ENCODE results near the gene AK1. TPM values are rescaled to one million over a fixed set of nuclear protein-coding genes. Genes with fewer than 3 reads are reported as not detected.
A peak's percentile ranks its signal among the peaks of the same experiment; 100 is the strongest.

AK1 gene
- total RNA-seq, 1 experiment from 2014 or later: 31.6 TPM

DNA sequence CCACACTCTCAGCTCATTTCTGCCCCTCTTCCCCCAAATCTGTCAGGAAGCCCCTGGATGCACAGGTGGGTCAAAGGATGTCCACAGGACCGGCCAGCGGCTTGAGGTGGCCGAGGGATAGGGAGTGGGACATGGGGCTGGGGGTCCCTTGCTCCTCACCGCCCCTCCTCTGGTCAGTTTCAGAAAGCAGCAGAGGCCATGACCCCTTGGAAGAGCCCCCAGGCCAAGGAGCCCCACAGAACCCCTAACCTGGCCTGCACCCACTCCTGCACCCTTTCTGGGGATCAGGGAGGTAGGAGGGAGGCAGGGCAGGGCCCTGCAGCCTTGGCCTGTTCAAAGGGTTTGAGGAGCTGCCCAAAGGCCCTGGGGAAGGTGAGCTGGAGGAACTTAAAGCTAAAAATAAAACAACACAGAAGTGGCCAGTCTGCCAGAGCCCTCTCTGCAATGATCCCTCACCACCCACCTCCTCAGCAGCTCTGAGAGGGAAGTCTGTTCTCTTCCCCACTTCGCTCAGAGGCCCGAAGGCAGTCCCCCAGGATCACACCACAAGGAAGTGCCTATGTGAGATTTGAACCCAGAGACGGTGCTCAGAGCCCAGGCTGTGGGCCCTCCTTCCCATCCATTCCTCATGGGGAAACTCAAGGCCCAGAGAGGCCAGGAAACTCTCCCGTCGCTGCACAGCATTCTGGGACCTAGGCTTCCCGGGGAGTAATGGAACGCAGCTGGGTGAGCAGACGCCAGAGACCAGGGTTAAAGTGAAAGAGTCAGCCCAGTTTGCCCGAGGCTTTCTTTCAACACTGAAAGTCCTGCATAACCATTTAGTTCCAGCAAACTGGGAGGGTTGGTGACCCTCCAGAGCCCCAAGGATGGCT lies 23.9 kb downstream of the AK1 start:
- Histone ChIP-seq H3K27me3 (ENCODE audit: insufficient read depth, low read length) (no peaks in the 10 kb centered on the region), H3K4ac (ENCODE audit: low read depth, low read length) (no peak overlapping the region), H4K8ac (replicated peaks; ENCODE audit: insufficient read length, low read depth, low read length) (no peak overlapping the region), H2AK5ac (ENCODE audit: insufficient read length, low read length) (no peak overlapping the region), H3K23me2 (ENCODE audit: insufficient read length, low read depth, low read length, poor library complexity, severe bottlenecking) (peaks cover 3% of the 10 kb centered on the region), H2BK12ac (ENCODE audit: insufficient read length, low read depth, low read length) (no peak overlapping the region), H3K9ac (ENCODE audit: extremely low read depth, insufficient read length, low read length) (no peak overlapping the region), H2BK15ac (ENCODE audit: low read depth, low read length) (no peak overlapping the region), H3K18ac (ENCODE audit: insufficient read length, low read depth, low read length) (no peak overlapping the region), H3K56ac (ENCODE audit: insufficient read length, low read depth, low read length) (no peak overlapping the region), H3K14ac (ENCODE audit: insufficient read depth, low read length) (no peak overlapping the region), H4K20me1 (ENCODE audit: control insufficient read depth, insufficient read depth, insufficient read length) (no peaks in the 10 kb centered on the region), H3K4me2 (ENCODE audit: insufficient read depth, insufficient read length, low read length) (no peak overlapping the region), H2AFZ (ENCODE audit: low read length) (no peak overlapping the region), H3K9me3 (ENCODE audit: control insufficient read depth, low read depth, low read length) (no peaks in the 10 kb centered on the region), H3T11ph (ENCODE audit: low read length) (no peak overlapping the region), H2BK120ac (ENCODE audit: low read depth, low read length, poor library complexity, severe bottlenecking) (no peak overlapping the region), H4K5ac (ENCODE audit: insufficient read length, low read depth, low read length) (no peak overlapping the region), H3K27ac (ENCODE audit: insufficient read length, low read depth, low read length) (no peak overlapping the region), H2BK5ac (ENCODE audit: insufficient read length, low read length) (no peak overlapping the region), H3K79me2 (ENCODE audit: insufficient read depth, low read length) (no peaks in the 10 kb centered on the region), H3K79me1 (ENCODE audit: insufficient read depth, low read depth, low read length, poor library complexity, severe bottlenecking) (no peaks in the 10 kb centered on the region), H4K91ac (ENCODE audit: insufficient read length, low read depth, low read length) (no peak overlapping the region), H2BK20ac (ENCODE audit: low read depth, low read length, poor library complexity, severe bottlenecking) (no peak overlapping the region), H3K4me1 (ENCODE audit: insufficient read depth, low read length) (no peaks in the 10 kb centered on the region), H3K23ac (ENCODE audit: insufficient read length, low read depth, low read length) (no peak overlapping the region)
- peaks cover 0 to 8% (median 4%) of the 10 kb centered on the region in 3 experiments; a peak in 3 of 7 replicates for H3K36me3 Mint-ChIP-seq (ENCODE audit: insufficient read depth in 1 of 3, low read depth in 3 of 3)
- H3K9me3 Mint-ChIP-seq: peaks cover 5 to 10% of the 10 kb centered on the region in 2 experiments; a peak in 3 of 5 replicates
- H3K4me3 Mint-ChIP-seq: peak overlapping the region in 1 of 2 experiments; percentile 4; a peak in 1 of 5 replicates
- no CpG with 5 or more reads among the region's 13 CpGs for WGBS (ENCODE audit: extremely low coverage, insufficient read length, low lambda C conversion rate)
- peaks cover 2 to 7% of the 10 kb centered on the region in 2 experiments; a peak in 2 of 4 replicates for H3K4me1 Mint-ChIP-seq
- H3K27me3 Mint-ChIP-seq (ENCODE audit: low read depth): peaks cover 2% of the 10 kb centered on the region
- H3K27ac Mint-ChIP-seq: no peak overlapping the region
- no peak for DNase-seq
- TF ChIP-seq, protein P1, sequence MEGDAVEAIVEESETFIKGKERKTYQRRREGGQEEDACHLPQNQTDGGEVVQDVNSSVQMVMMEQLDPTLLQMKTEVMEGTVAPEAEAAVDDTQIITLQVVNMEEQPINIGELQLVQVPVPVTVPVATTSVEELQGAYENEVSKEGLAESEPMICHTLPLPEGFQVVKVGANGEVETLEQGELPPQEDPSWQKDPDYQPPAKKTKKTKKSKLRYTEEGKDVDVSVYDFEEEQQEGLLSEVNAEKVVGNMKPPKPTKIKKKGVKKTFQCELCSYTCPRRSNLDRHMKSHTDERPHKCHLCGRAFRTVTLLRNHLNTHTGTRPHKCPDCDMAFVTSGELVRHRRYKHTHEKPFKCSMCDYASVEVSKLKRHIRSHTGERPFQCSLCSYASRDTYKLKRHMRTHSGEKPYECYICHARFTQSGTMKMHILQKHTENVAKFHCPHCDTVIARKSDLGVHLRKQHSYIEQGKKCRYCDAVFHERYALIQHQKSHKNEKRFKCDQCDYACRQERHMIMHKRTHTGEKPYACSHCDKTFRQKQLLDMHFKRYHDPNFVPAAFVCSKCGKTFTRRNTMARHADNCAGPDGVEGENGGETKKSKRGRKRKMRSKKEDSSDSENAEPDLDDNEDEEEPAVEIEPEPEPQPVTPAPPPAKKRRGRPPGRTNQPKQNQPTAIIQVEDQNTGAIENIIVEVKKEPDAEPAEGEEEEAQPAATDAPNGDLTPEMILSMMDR (conservative IDR thresholded peaks at IDR 0.05): no peak

Measured in H9 (cell line).